Progenitor cell of endocrine pancreas (in vitro differentiated cells): ENCODE results near the gene USH1G. TPM values are rescaled to one million over a fixed set of nuclear protein-coding genes. Genes with fewer than 3 reads are reported as not detected.

ENCODE experiments used
- DNase-seq: peaks from one replicate; pipeline ENCODE4 v3.0.0; 2021; ENCODE audit warnings: low spot score; ENCODE audit not compliant: unreplicated experiment
- H3K27ac Mint-ChIP-seq: 2 replicates; pipeline ENCODE4 v1.8.0; 2021; ENCODE audit warnings: mild to moderate bottlenecking, moderate library complexity, mixed read lengths
- H3K27me3 Mint-ChIP-seq: 2 replicates; pipeline ENCODE4 v1.8.0; 2021; ENCODE audit warnings: mixed read lengths
- H3K36me3 Mint-ChIP-seq: 2 replicates; pipeline ENCODE4 v1.8.0; 2022; ENCODE audit warnings: mixed read lengths; ENCODE audit not compliant: insufficient read depth
- H3K4me1 Mint-ChIP-seq: 2 replicates; pipeline ENCODE4 v1.8.0; 2021; ENCODE audit warnings: low read depth, mixed read lengths
- H3K4me3 Mint-ChIP-seq: 2 replicates; pipeline ENCODE4 v1.8.0; 2021; ENCODE audit warnings: low read depth, mild to moderate bottlenecking, moderate library complexity, mixed read lengths
- H3K9me3 Mint-ChIP-seq: 2 replicates; pipeline ENCODE4 v1.8.0; 2021; ENCODE audit warnings: low read depth, mixed read lengths
- CTCF ChIP-seq: fragments of 200-600 bp; sonication (generic); IDR thresholded peaks from one replicate; pipeline ENCODE4 v1.5.0; 2021; ENCODE audit warnings: antibody characterized with exemption, mild to moderate bottlenecking; ENCODE audit not compliant: unreplicated experiment
- total RNA-seq: library from RNA; stranded (reverse); gene quantifications from 2 replicates; pipeline ENCODE4 v1.2.1, GENCODE V29; 2021

USH1G gene
- total RNA-seq, 1 donor from 2014 or later = 0.19 TPM

- H3K27me3 Mint-ChIP-seq = no peaks in the 10 kb centered on the region
- H3K36me3 Mint-ChIP-seq = no peaks in the 10 kb centered on the region
- TF ChIP-seq CTCF = no peak
- H3K27ac Mint-ChIP-seq = no peak overlapping the region
- peaks cover 16% of the 10 kb centered on the region for H3K4me1 Mint-ChIP-seq
- no peak for DNase-seq
- H3K9me3 Mint-ChIP-seq = no peaks in the 10 kb centered on the region
- H3K4me3 Mint-ChIP-seq = no peak overlapping the region
Measured at GRCh38 chr17:74868251-74868907, 54.7 kb downstream of the USH1G start.

GRCh38 chr17:74866198-74866835, 56.7 kb downstream of the USH1G start:
- Mint-ChIP-seq H3K36me3 (no peaks in the 10 kb centered on the region), H3K9me3 (no peaks in the 10 kb centered on the region), H3K27me3 (peaks cover 8% of the 10 kb centered on the region), H3K4me1 (peaks cover 3% of the 10 kb centered on the region), H3K4me3 (no peak overlapping the region), H3K27ac (no peak overlapping the region)
- no peak for TF ChIP-seq CTCF
- DNase-seq = no peak

Other genes with a start within 250 kb of the USH1G start
- not detected in 2 replicates for gene CD300LF, start 210.3 kb downstream of the USH1G start, total RNA-seq
- gene RAB37, start 186.0 kb downstream of the USH1G start, total RNA-seq = 3.2 TPM in 2 replicates
- 135 and 143 TPM in 2 replicates for gene NHERF1, start 174.6 kb downstream of the USH1G start, total RNA-seq
- 59.6 and 60.2 TPM in 2 replicates for gene NAT9, start 146.9 kb downstream of the USH1G start, total RNA-seq
- gene GRIN2C, start 63.4 kb downstream of the USH1G start, total RNA-seq = 0.57 and 0.84 TPM in 2 replicates
- 16.9 and 18.2 TPM in 2 replicates for gene FDXR, start 50.3 kb downstream of the USH1G start, total RNA-seq
- gene FADS6, start 29.6 kb downstream of the USH1G start, total RNA-seq = 0.14 and 0.42 TPM in 2 replicates
- gene OTOP2, start 1.0 kb upstream of the USH1G start, total RNA-seq = not detected in 2 replicates
- 0.57 and 0.67 TPM in 2 replicates for gene OTOP3, start 12.6 kb upstream of the USH1G start, total RNA-seq
- 94.2 and 101 TPM in 2 replicates for gene HID1, start 49.5 kb upstream of the USH1G start, total RNA-seq
- gene CDR2L, start 64.4 kb upstream of the USH1G start, total RNA-seq = 17.2 and 17.8 TPM in 2 replicates
- gene MRPL58, start 89.4 kb upstream of the USH1G start, total RNA-seq = 26.5 and 26.8 TPM in 2 replicates
- 160 and 163 TPM in 2 replicates for gene ATP5PD, start 123.7 kb upstream of the USH1G start, total RNA-seq
- 24.9 and 27.1 TPM in 2 replicates for gene KCTD2, start 124.0 kb upstream of the USH1G start, total RNA-seq
- gene SLC16A5, start 164.7 kb upstream of the USH1G start, total RNA-seq = 16.0 and 16.9 TPM in 2 replicates
- 16.7 and 16.9 TPM in 2 replicates for gene ARMC7, start 186.7 kb upstream of the USH1G start, total RNA-seq
- 53.3 and 58.8 TPM in 2 replicates for gene NT5C, start 208.5 kb upstream of the USH1G start, total RNA-seq
- gene JPT1, start 231.3 kb upstream of the USH1G start, total RNA-seq = 202 TPM in 2 replicates